ENCODE data around the gene RHOV.
A peak's percentile ranks its signal among the peaks of the same experiment; 100 is the strongest.

Gene RHOV

DNA sequence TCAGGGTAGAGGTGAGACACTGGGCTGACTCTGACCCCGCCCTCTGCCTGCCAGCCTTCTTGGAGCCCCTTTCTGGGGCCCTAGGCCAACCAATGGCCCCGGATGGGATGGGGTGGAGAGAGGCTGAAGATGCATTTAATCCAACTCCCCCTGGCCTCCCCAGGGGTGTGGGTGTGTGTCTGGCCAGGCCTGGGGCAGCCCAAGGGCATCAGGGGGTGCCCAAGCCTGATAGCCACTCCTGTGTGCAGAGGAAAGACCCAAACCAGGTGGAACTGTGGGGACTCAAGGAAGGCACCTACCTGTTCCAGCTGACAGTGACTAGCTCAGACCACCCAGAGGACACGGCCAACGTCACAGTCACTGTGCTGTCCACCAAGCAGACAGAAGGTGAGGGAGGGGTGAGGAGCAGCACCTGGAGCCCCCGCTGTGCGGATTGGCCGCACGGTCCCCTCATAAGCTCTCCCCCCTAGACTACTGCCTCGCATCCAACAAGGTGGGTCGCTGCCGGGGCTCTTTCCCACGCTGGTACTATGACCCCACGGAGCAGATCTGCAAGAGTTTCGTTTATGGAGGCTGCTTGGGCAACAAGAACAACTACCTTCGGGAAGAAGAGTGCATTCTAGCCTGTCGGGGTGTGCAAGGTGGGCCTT lies 20.7 kb downstream of the RHOV start:
- CTCF ChIA-PET = interaction anchor here (1.6 kb wide), 1 partner anchor 39 kb away, joined by 6 read pairs; no protein-coding TSS in a partner anchor
- H3K27ac ChIP-seq = no peak overlapping the region
- no peak for TF ChIP-seq CTCF (conservative IDR thresholded peaks at IDR 0.05; ENCODE audit: low read depth)
- DNase-seq (ENCODE audit: low spot score) = no peak
- POLR2A ChIA-PET (ENCODE audit: low non-redundant PET) = no interaction called here

DNA sequence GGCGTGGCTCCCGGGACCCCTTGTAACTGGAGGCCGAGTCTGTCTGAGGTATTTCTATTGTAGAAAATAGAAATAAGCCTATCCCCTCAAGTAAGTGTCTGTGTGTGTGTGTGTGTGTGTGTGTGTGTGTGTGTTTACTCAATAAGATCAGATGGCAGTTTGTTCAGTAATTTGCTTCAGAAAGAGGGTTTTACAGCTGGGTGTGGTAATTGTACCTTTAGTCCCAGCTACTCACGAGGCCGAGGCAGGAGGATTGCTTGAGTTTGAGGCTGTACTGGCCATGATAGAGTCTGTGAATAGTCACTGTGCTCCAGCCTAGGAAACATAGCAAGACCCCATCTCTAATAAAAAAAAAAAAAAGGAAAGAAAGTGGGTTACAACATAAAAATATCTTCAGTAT lies 21.5 kb downstream of the RHOV start:
- ChIA-PET CTCF (interaction anchor here (0.6 kb wide), 1 partner anchor 173 kb away, joined by 3 read pairs; no protein-coding TSS in a partner anchor), POLR2A (ENCODE audit: low non-redundant PET) (no interaction called here)
- DNase-seq (ENCODE audit: low spot score) = no peak
- no peak for TF ChIP-seq CTCF (conservative IDR thresholded peaks at IDR 0.05; ENCODE audit: low read depth)
- H3K27ac ChIP-seq = no peak overlapping the region

DNA sequence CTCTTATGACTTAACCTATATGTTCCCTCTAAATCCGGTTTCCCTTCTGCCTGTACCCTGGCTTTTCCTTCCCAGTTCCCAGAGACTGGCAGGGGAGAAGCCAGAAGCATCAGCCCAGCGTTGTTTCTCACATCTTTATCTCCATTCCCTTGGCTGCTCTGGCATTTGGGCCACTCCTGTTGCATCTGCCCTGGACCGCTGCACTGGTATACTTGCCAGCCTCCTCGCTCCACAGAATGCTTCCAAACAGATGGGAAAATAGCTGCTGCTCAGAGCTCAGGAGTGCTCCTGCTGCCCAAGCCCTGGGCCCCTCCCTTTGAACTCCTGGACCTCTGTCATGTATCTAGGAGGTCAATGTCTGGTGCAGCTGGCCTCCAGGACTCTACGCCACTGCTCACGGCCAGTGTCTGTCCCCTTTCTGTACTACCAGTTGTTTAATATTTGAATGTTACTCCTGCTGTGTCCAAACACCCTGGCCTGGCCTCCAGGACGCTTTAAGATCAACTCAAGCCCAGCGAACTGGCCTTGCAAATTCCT lies 23.4 kb downstream of the RHOV start:
- TF ChIP-seq CTCF (conservative IDR thresholded peaks at IDR 0.05; ENCODE audit: low read depth) = no peak
- DNase-seq (ENCODE audit: low spot score) = no peak
- ChIA-PET POLR2A (ENCODE audit: low non-redundant PET) (no interaction called here), CTCF (interaction anchor here (0.7 to 1.4 kb wide), 4 partner anchors 8 to 80 kb away, joined by 3 to 5 read pairs (median 4); partner anchors contain the start of gene VPS18)
- H3K27ac ChIP-seq = no peak overlapping the region

DNA sequence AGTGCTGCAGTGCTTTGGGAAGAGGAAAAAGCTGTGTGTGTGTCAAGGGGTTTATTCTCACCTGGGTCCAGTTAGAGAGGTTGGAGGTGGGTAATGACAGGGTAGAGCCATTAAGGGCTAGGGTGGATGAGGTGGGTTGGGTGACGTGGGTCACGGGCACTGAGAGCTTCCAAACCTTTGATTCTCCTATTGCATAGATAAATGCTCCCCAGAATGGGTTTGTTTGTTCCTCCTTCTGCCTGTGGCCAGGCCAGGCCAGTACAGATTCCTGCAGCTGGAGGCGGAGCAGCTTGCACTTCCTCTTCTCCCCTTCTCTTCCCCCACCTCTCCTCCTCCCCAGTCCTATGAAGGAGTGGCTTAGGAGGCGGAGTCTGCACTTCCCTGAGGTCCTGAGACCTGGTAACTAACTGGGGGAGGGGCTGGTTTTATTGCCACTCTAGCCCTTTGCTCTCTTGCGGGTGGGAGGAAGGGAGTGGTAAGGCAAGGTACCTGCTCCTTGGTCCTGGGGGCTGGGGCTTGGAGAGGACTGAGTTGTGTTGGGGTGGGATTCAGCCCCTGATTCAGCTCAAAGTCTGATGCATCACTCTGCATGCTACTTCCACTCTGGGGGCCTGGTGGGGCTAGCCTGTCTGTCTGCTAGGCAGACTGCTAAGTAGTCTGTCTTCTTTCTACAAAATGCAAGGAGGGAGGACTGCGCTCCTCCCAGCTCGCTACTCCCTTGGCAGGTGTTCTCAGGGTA lies 26.6 kb downstream of the RHOV start:
- ChIA-PET POLR2A (ENCODE audit: low non-redundant PET) (interaction anchor here (1.1 kb wide), 1 partner anchor 10 kb away, joined by 6 read pairs; no protein-coding TSS in a partner anchor), CTCF (interaction anchor here (0.7 to 2.6 kb wide), 4 partner anchors 10 to 65 kb away, joined by 3 to 16 read pairs (median 4); partner anchors contain the start of gene VPS18)
- H3K27ac ChIP-seq = peak overlapping the region; percentile 68
- peak; percentile 78 for DNase-seq (ENCODE audit: low spot score)
- no peak for TF ChIP-seq CTCF (conservative IDR thresholded peaks at IDR 0.05; ENCODE audit: low read depth)

DNA sequence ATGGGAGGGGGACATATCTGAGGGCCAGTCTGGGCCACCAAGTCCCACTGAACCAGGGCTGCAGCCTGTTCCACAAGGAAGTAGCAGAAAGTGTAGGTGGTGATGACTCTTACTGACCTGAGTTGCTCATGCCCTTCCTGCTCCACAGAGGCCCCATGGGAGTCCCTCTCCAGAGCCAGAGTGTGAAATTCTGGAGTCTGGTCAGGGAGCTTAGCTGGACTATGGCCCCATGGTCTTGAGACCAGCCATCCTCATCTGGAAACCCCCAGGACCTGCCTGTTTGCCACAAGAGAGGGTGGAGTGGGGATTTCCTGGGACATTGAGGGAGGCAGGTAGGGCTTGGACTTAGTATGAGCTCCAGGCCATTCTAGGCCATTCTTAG lies 27.2 kb downstream of the RHOV start:
- peak overlapping the region; percentile 68 for H3K27ac ChIP-seq
- no peak for DNase-seq (ENCODE audit: low spot score)

More for the DNA sequence above, 27.2 kb downstream of the RHOV start:
- TF ChIP-seq CTCF (conservative IDR thresholded peaks at IDR 0.05; ENCODE audit: low read depth) = no peak
- ChIA-PET POLR2A (ENCODE audit: low non-redundant PET) (interaction anchor here (1.1 kb wide), 1 partner anchor 10 kb away, joined by 6 read pairs; no protein-coding TSS in a partner anchor), CTCF (interaction anchor here (0.7 to 2.6 kb wide), 4 partner anchors 10 to 65 kb away, joined by 3 to 16 read pairs (median 4); partner anchors contain the start of gene VPS18)

Measured in RWPE1 (cell line).